NOMO-1 (cell line): ENCODE results near the gene HECTD4.
"Not testable (repeated sequence)": the region's sequence is repeated elsewhere in the genome, so short reads cannot be mapped to it uniquely, and the experiment has no call there.

Source experiments
- DNase-seq, 2 experiments: peaks; one replicate each; lab custom pipeline; 2025; ENCODE audit not compliant: unreplicated experiment in 2 of 2; lab: John Stamatoyannopoulos, UW

The HECTD4 gene

GRCh38 chr12:112164011-112164660 is 218.1 kb downstream of the HECTD4 start:
- DNase-seq = no peak

- DNase-seq = no peak
Measured at GRCh38 chr12:112163471-112163991, 218.7 kb downstream of the HECTD4 start.

DNA sequence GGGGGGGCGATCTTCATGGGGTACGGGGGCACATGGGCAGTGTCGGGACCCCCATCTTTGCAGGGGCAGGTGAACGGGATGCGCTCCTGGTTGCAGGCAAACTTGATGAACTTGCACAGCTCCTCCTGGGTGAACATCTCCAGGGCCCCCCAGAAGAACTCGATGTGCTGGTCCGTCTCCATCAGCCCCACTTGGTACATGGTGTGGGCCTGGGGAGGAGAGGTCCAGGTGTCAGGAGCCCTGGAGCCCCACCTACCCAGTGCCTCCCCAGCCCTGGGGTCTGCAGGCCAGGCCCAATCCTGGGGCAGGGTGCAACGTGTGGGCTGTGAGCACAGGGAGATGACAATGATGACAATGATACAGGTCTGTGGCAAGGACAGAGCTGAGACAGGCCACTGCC is 219.2 kb downstream of the HECTD4 start:
- no peak for DNase-seq

GRCh38 chr12:112162241-112162790 is 219.9 kb downstream of the HECTD4 start:
- DNase-seq = no peak

- no peak for DNase-seq
Measured at GRCh38 chr12:112161711-112162110, 220.5 kb downstream of the HECTD4 start.

DNA sequence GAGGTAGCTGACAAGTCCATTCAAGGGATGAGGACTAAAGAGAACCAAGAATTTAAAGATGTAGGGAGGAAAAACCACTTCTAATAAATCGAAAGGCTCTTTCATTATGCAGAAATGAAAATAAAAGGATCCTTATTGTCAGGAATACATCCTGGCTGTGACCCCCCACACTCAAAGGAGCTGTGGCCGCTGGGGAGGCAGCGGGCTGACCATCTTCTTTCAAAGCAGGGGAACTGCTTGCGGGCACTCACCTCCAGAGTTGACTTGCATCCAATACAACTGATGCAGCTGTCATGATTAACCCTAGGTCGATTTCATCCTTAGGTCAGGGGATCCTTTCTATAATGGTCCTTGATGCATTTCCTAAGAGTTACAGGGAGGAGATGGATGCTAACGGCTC is 221.6 kb downstream of the HECTD4 start:
- DNase-seq = no peak

DNA sequence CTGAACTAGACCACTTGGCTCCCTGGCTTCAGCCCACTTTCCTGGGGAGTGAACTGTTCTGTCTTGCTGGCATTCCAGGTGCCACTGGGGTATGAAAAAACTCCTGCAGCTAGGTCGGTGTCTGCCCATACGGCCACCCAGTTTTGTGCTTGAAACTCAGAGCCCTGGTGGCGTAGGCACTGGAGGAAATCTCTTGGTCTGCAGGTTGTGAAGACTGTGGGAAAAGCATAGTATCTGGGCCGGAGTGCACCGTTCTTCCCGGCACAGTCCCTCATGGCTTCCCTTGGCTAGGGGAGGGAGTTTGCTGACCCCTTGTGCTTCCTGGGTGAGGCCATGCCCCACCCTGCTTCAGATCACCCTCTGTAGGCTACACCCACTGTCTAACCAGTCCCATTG is 223.1 kb downstream of the HECTD4 start:
- DNase-seq = no peak

DNA sequence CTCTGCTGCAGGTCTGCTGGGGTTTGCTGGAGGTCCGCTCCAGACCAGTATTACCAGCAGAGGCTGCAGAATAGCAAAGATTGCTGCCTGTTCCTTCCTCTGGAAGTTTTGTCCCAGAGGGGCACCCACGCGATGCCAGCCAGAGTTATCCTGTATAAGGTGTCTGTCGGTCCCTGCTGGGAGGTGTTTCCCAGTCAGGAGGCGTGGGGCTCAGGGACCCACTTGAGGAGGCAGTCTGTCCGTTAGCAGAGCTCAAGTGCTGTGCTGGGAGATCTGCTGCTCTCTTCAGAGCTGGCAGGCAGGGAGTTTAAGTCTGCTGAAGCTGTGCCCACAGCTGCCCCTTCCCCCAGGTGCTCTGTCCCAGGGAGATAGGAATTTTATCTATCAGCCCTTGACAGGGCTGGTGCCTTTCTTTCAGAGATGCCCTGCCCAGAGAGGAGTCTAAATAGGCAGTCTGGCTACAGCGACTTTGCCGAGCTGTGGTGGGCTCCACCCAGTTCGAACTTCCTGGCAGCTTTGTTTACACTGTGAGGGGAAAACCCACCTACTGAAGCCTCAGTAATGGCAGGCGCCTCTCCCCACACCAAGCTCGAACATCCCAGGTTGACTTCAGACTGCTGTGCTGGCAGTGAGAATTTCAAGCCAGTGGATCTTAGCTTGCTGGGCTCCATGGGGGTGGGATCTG is 223.6 kb downstream of the HECTD4 start:
- DNase-seq = not testable (repeated sequence)

DNA sequence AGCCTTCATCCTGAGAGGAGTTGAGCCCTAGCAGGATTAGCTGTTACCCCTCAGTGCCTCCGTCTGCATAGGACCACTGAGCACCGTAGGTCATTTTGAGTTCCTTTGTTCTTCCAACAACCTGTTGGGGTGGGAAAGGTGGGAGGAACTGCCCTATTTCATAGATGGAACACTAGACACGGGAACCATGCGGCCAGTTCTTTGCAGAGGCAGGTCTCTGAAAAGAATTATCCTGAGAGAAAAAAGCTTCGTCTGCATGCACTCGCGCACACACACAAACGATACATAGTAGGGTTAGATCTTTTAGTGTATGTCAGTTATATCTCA is 228.4 kb downstream of the HECTD4 start:
- no peak for DNase-seq

DNA sequence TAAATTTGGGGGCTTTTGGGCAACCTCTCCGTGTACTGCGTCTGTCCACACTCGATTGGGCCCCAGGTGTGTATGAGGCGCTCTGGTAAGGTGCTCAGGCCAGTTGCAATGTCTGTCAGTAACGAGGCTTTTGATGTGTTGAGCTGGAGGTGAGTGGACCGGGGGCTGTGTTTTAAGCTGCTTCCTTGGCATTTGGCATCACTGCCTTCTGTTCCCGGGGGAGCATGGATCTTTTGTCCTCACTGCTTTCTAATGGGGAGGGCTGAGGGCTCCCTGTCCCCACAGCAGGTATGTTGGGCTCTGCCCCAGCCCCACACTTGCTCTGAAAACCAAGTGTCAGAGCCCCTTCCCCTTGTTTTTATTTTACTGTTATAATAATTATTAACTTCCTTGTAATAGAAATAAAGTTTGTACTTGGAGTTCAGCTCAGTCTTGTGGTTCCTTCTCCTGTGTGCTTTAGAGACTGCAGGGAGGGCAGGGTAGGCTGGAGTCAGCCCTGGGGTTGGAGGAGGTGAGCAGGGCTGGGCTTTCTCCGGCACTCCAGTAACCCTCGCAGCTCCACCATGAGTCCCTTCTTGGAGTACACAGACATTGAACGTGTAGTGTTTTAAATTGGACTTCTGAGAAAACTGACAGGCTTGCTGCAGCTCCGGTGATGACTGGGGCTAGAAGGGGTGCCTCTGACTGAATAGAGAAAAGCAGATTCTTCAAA is 228.9 kb downstream of the HECTD4 start:
- no peak for DNase-seq

GRCh38 chr12:112151766-112152541 is 230.3 kb downstream of the HECTD4 start:
- DNase-seq = no peak

DNA sequence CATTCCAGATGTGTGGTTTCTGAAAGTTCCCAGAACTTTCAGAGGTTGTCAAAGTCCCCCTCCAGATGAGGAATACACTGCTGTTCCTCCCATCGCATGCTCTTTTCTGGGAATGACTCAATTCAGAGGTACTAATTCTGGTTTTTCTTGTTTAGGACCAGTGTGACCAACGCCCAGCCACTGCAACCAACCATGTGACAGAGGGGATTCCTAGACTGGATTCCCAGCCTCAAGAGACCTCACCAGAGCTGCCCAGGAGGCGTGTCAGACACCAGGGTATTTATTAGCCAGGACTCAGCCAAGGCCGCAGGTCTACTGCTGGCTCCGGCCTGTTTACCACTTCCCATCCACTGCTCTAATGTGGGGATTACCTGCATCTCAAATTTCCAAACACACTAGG is 232.6 kb downstream of the HECTD4 start:
- no peak for DNase-seq

- no peak for DNase-seq
Measured at GRCh38 chr12:112148031-112148513, 234.2 kb downstream of the HECTD4 start.

- DNase-seq = no peak
Measured at GRCh38 chr12:112146123-112146522, 236.1 kb downstream of the HECTD4 start.

- DNase-seq = peak; percentile 90 to 96
Measured at GRCh38 chr12:112140728-112141127, 241.5 kb downstream of the HECTD4 start.

- DNase-seq = no peak
Measured at GRCh38 chr12:112134731-112135130, 247.5 kb downstream of the HECTD4 start.

GRCh38 chr12:112133418-112133817 is 248.8 kb downstream of the HECTD4 start:
- DNase-seq = no peak

- DNase-seq = no peak
Measured at GRCh38 chr12:112131686-112132085, 250.5 kb downstream of the HECTD4 start.

DNA sequence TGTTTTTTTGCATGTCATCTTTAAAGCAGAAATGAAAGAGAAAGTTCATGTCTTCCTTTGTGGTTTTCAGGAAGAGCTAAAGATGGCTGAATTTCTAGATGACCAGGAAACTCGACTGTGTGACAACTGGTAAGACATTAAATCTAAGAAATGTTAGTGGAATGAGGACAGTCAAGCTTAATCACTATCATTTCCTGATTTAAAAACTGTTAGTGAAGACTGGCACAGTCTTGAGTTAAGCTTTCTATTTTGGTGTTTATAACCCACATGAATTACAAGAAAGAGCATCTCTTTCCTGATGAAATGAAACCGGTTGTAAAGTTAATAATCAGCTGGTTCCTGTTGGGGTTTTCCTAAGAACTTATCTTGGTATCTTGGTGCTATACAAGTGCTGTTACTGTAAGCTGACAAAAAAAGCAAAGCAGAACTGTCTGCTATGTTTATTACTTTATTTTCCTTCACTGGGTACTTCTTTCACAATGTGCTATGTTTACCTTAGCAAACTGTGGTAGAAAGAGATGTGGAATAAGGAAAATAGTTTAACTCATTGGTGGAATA is 251.7 kb downstream of the HECTD4 start:
- peak; percentile 67 to 98 for DNase-seq

- no peak for DNase-seq
Measured at GRCh38 chr12:112126911-112127310, 255.3 kb downstream of the HECTD4 start.
